Aorta (tissue), 5 donors: ENCODE measurements around the gene KRTAP10-1. TPM values are rescaled to one million over a fixed set of nuclear protein-coding genes. Genes with fewer than 3 reads are reported as not detected.
"Not testable (repeated sequence)": the region's sequence is repeated elsewhere in the genome, so short reads cannot be mapped to it uniquely, and the experiment has no call there.

Source experiments
- ATAC-seq: fragments of 200-7000 bp; cut with Tn5 transposase; one replicate; pipeline ENCODE4 v1.9.1; 2022; ENCODE audit warnings: moderate library complexity; ENCODE audit not compliant: low FRiP score
- DNase-seq, 2 donors: peaks; one replicate each; pipeline ENCODE4 v3.0.0-alpha.2; 2020
- H3K27ac ChIP-seq, 2 donors: one replicate each; pipeline ENCODE4 v1.5.1; 2013; ENCODE audit warnings: low read length in 2 of 2, mild to moderate bottlenecking in 2 of 2, moderate library complexity in 2 of 2, control low read depth in 1 of 2, inconsistent platforms in 1 of 2, low read depth in 1 of 2
- H3K27me3 ChIP-seq, 2 donors: one replicate each; pipeline ENCODE4 v1.6.1; 2013; ENCODE audit warnings: control low read depth in 1 of 2, low read length in 1 of 2, mild to moderate bottlenecking in 1 of 2, moderate library complexity in 1 of 2; ENCODE audit not compliant: insufficient read depth in 2 of 2, control insufficient read depth in 1 of 2
- H3K36me3 ChIP-seq, 2 donors: one replicate each; pipeline ENCODE4 v1.6.1; 2013; ENCODE audit warnings: control low read depth in 1 of 2, low read length in 1 of 2, mild to moderate bottlenecking in 1 of 2; ENCODE audit not compliant: insufficient read depth in 2 of 2, control insufficient read depth in 1 of 2
- H3K4me1 ChIP-seq, 2 donors: one replicate each; pipeline ENCODE4 v1.6.1; 2013; ENCODE audit warnings: low read length in 2 of 2, control low read depth in 1 of 2, mild to moderate bottlenecking in 1 of 2, moderate library complexity in 1 of 2; ENCODE audit not compliant: insufficient read depth in 2 of 2, control insufficient read depth in 1 of 2
- H3K4me3 ChIP-seq, 2 donors: one replicate each; pipeline ENCODE4 v1.5.1; 2013; ENCODE audit warnings: low read length in 2 of 2, control low read depth in 1 of 2, mild to moderate bottlenecking in 1 of 2
- H3K9me3 ChIP-seq: one replicate; pipeline ENCODE4 v1.6.1; 2013; ENCODE audit warnings: mild to moderate bottlenecking, low read length; ENCODE audit not compliant: control insufficient read depth
- WGBS, 2 donors: extraction: QIAGEN DNeasy Blood & Tissue Kit; methylation state at CpG; one replicate each; pipeline ENCODE4 v1.1.7; 2013; 5-methylcytosine and 5-hydroxymethylcytosine counted together
- intact Hi-C, 2 donors: fragments of 100-400 bp; cut with DNase I; formaldehyde crosslinking; loops; one replicate each; pipeline versions ENCODE4 v1.14.2 to v1.15.0; 2022
- polyA plus RNA-seq, 2 donors: library from polyadenylated mRNA; stranded (reverse); fragments of 200-250 nt; gene quantifications; one replicate each; pipeline ENCODE4 v1.2.3, GENCODE V29; 2013
- total RNA-seq, 2 donors: library from RNA; stranded (reverse); fragmentation: NEBNext Ultra II Directional; extraction: Animal tissue kit (Norgen Biotek cat#: 25700); gene quantifications; one replicate each; pipeline ENCODE4 v1.2.1, GENCODE V29; 2021
- donor health status: healthy with polysubstance abuse.
- donor health status: Bipolar disorder and iron deficiency.
- donor health status: DM: no; HTN: no; CAD: no.
- donor health status: DM: no; HTN: no; CAD: no.
- donor health status: DM: yes; HTN: yes; CAD: no.

Gene KRTAP10-1
- total and polyA plus RNA-seq, 4 donors: not detected

GRCh38 chr21:44505673-44506278, 34.2 kb downstream of the KRTAP10-1 start:
- no peaks in the 10 kb centered on the region for H3K4me1 ChIP-seq
- no peak overlapping the region for H3K4me3 ChIP-seq
- H3K9me3 ChIP-seq: no peaks in the 10 kb centered on the region
- H3K27me3 ChIP-seq: no peaks in the 10 kb centered on the region
- H3K27ac ChIP-seq: no peak overlapping the region
- 79 to 83% methylated on average over 16 of the region's 16 CpGs for WGBS, 2 donors
- ATAC-seq (no peak), DNase-seq (peak; percentile 19 to 39)
- intact Hi-C loops: no loop called here
- H3K36me3 ChIP-seq: no peaks in the 10 kb centered on the region

- Histone ChIP-seq H3K36me3 (no peaks in the 10 kb centered on the region), H3K27me3 (no peaks in the 10 kb centered on the region), H3K4me3 (no peak overlapping the region), H3K27ac (no peak overlapping the region), H3K4me1 (no peaks in the 10 kb centered on the region), H3K9me3 (no peaks in the 10 kb centered on the region)
- ATAC-seq (no peak), DNase-seq (peak in 1 of 2 donors; percentile 60)
- intact Hi-C loops: no loop called here
- 85 to 88% methylated on average over 20 of the region's 20 CpGs for WGBS, 2 donors
Observed at GRCh38 chr21:44503901-44504399, 36.0 kb downstream of the KRTAP10-1 start.

- intact Hi-C loops, H3K27ac ChIP-seq, H3K27me3 ChIP-seq, H3K9me3 ChIP-seq, ATAC-seq, H3K36me3 ChIP-seq, H3K4me3 ChIP-seq, H3K4me1 ChIP-seq: not testable (repeated sequence)
- DNase-seq: peak in 1 of 2 donors; percentile 34
- WGBS, 2 donors: 88 to 90% methylated on average over 41 to 44 of the region's 44 CpGs
Observed at GRCh38 chr21:44503006-44503889, 36.7 kb downstream of the KRTAP10-1 start.

- H3K27ac ChIP-seq: no peak overlapping the region
- ATAC-seq: no peak
- intact Hi-C loops: no loop called here
Observed at GRCh38 chr21:44502171-44502958, 37.6 kb downstream of the KRTAP10-1 start.

GRCh38 chr21:44500111-44500510, 39.9 kb downstream of the KRTAP10-1 start:
- 87 to 91% methylated on average over 19 of the region's 19 CpGs for WGBS, 2 donors
- peak in 1 of 2 donors; percentile 70 for DNase-seq
- Histone ChIP-seq H3K4me1 (no peaks in the 10 kb centered on the region), H3K36me3 (no peaks in the 10 kb centered on the region), H3K4me3 (no peak overlapping the region), H3K27ac (no peak overlapping the region), H3K9me3 (no peaks in the 10 kb centered on the region), H3K27me3 (no peaks in the 10 kb centered on the region)
- peak; percentile 12 for ATAC-seq
- intact Hi-C loops: no loop called here

More at GRCh38 chr21:44502171-44502958, 37.6 kb downstream of the KRTAP10-1 start:
- H3K4me1 ChIP-seq: no peaks in the 10 kb centered on the region
- WGBS, 2 donors: 91 to 93% methylated on average over 27 of the region's 27 CpGs
- H3K9me3 ChIP-seq: no peaks in the 10 kb centered on the region
- H3K4me3 ChIP-seq: no peak overlapping the region
- no peaks in the 10 kb centered on the region for H3K27me3 ChIP-seq
- H3K36me3 ChIP-seq: no peaks in the 10 kb centered on the region
- peak in 1 of 2 donors; percentile 2 for DNase-seq

- DNase-seq: peak; percentile 32 to 62
- intact Hi-C loops: no loop called here
- H3K4me3 ChIP-seq: no peak overlapping the region
- no peaks in the 10 kb centered on the region for H3K36me3 ChIP-seq
- ATAC-seq: peak; percentile 49
- no peak overlapping the region for H3K27ac ChIP-seq
- H3K9me3 ChIP-seq: no peaks in the 10 kb centered on the region
- no peaks in the 10 kb centered on the region for H3K27me3 ChIP-seq
- no peaks in the 10 kb centered on the region for H3K4me1 ChIP-seq
- 84 to 86% methylated on average over 20 to 23 of the region's 23 CpGs for WGBS, 2 donors
Observed at GRCh38 chr21:44499631-44500030, 40.4 kb downstream of the KRTAP10-1 start.

- intact Hi-C loops: no loop called here
- H3K36me3 ChIP-seq: no peaks in the 10 kb centered on the region
- no peak overlapping the region for H3K27ac ChIP-seq
- 87 to 91% methylated on average over 18 of the region's 18 CpGs for WGBS, 2 donors
- no peaks in the 10 kb centered on the region for H3K27me3 ChIP-seq
- no peak for ATAC-seq
- no peak overlapping the region for H3K4me3 ChIP-seq
- DNase-seq: no peak
- H3K9me3 ChIP-seq: no peaks in the 10 kb centered on the region
- no peaks in the 10 kb centered on the region for H3K4me1 ChIP-seq
Observed at GRCh38 chr21:44499211-44499560, 40.8 kb downstream of the KRTAP10-1 start.

GRCh38 chr21:44498280-44499210, 41.5 kb downstream of the KRTAP10-1 start:
- peak; percentile 34 to 48 for DNase-seq
- no peaks in the 10 kb centered on the region for H3K4me1 ChIP-seq
- no peaks in the 10 kb centered on the region for H3K27me3 ChIP-seq
- H3K9me3 ChIP-seq: peaks cover 1% of the 10 kb centered on the region
- WGBS, 2 donors: 81 to 86% methylated on average over 27 of the region's 27 CpGs
- H3K4me3 ChIP-seq: no peak overlapping the region
- no peak overlapping the region for H3K27ac ChIP-seq
- intact Hi-C loops: no loop called here
- no peaks in the 10 kb centered on the region for H3K36me3 ChIP-seq
- no peak for ATAC-seq
